Natural killer cell treated with Interleukin-12 subunit alpha and Interleukin-12 subunit beta and Interleukin-15 and Interleukin-18, amount 100 ng/mL, for 72 hours (primary cell): ENCODE data around the gene CAMK1D. TPM values are rescaled to one million over a fixed set of nuclear protein-coding genes. Genes with fewer than 3 reads are reported as not detected.
A peak's percentile ranks its signal among the peaks of the same experiment; 100 is the strongest.
"Not testable (repeated sequence)": the region's sequence is repeated elsewhere in the genome, so short reads cannot be mapped to it uniquely, and the experiment has no call there.

Experiments
- ATAC-seq, 2 donors: fragments of 150-1000 bp; cut with Tn5 transposase in 1 of 2; sonication (Bioruptor Pico), chemical (Tn5 transposase) in 1 of 2; 2 replicates each; pipeline ENCODE4 v1.10.0; 2021
- DNase-seq: peaks from one replicate; pipeline ENCODE4 v3.0.0; 2022; ENCODE audit warnings: low spot score
- H3K27ac Mint-ChIP-seq, 2 donors: 1 replicate in 1 of 2; 2 replicates in 1 of 2; pipeline ENCODE4 v1.8.0; 2022; ENCODE audit warnings: mixed read lengths in 2 of 2, mild to moderate bottlenecking in 1 of 2, moderate library complexity in 1 of 2
- H3K27me3 Mint-ChIP-seq, 2 donors: 1 replicate in 1 of 2; 2 replicates in 1 of 2; pipeline ENCODE4 v1.8.0; 2022; ENCODE audit warnings: mixed read lengths in 2 of 2
- H3K36me3 Mint-ChIP-seq: one replicate; pipeline ENCODE4 v1.8.0; 2022; ENCODE audit warnings: mixed read lengths
- H3K4me1 Mint-ChIP-seq, 2 donors: 1 replicate in 1 of 2; 2 replicates in 1 of 2; pipeline ENCODE4 v1.8.0; 2022; ENCODE audit warnings: low read depth in 2 of 2, mixed read lengths in 2 of 2, mild to moderate bottlenecking in 1 of 2
- H3K4me3 Mint-ChIP-seq: one replicate; pipeline ENCODE4 v1.8.0; 2022; ENCODE audit warnings: mixed read lengths
- H3K9me3 Mint-ChIP-seq: 2 replicates; pipeline ENCODE4 v1.8.0; 2022; ENCODE audit warnings: mixed read lengths
- total RNA-seq, 2 donors: library from RNA; stranded (reverse); gene quantifications; one replicate each; pipeline ENCODE4 v1.2.3, GENCODE V29; 2022

Gene CAMK1D
- total RNA-seq, 2 donors from 2014 or later, result 16.3 to 36.9 TPM

DNA sequence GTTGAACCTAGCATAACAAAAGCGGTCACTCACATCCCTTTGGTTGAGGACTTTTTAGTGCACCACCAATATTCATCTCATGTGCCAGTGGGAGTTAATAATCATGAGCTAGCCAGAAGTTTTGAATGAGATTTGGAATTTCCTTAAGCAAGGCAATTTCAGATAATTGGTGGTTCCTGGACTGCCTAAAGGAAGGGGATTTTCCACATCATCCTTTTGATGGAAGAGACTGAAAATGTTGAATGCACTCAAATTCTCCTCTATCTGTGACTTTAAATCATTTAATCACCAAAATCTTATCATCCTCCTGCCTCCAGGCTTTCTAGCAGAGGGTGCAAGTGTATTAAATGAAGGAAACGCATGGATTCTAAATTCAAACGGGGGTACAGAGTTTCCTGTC, 391.5 kb downstream of the CAMK1D start:
- ATAC-seq (no peak), DNase-seq (no peak)
- no peak overlapping the region for H3K4me3 Mint-ChIP-seq
- H3K27ac Mint-ChIP-seq, result no peak overlapping the region
- H3K27me3 Mint-ChIP-seq, result no peaks in the 10 kb centered on the region
- H3K9me3 Mint-ChIP-seq, result no peaks in the 10 kb centered on the region
- peaks cover 0 to 5% of the 10 kb centered on the region in 2 donors for H3K4me1 Mint-ChIP-seq
- no peaks in the 10 kb centered on the region for H3K36me3 Mint-ChIP-seq

DNA sequence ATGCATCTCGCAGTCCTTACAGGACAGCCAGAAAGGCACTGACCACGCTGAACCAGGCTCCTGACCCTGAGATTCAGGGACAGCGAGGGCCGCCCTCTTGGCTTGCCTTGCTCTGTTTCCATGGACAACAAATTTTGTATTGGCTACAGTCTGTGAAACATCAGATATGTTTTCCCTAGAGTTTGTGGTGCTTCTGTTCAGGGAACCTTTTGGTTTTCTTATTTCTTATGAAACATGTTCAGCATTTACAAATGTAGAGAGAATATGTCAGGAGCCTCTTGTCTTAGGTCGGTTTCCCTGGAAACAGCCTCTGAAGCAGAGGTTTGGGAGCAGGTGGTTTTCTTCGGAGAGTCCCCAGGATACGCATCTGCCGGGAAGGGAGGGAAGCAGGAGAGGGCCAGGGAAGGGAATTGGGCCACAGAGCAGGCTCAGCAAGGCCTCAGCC, 392.0 kb downstream of the CAMK1D start:
- no peak overlapping the region for H3K4me3 Mint-ChIP-seq
- no peaks in the 10 kb centered on the region for H3K36me3 Mint-ChIP-seq
- peaks cover 0 to 6% of the 10 kb centered on the region in 2 donors for H3K4me1 Mint-ChIP-seq
- ATAC-seq (no peak), DNase-seq (no peak)
- no peaks in the 10 kb centered on the region for H3K27me3 Mint-ChIP-seq
- no peaks in the 10 kb centered on the region for H3K9me3 Mint-ChIP-seq
- no peak overlapping the region for H3K27ac Mint-ChIP-seq

- H3K4me3 Mint-ChIP-seq, result no peak overlapping the region
- no peak for DNase-seq
- H3K9me3 Mint-ChIP-seq, result no peaks in the 10 kb centered on the region
- H3K27me3 Mint-ChIP-seq, result no peaks in the 10 kb centered on the region
- H3K4me1 Mint-ChIP-seq, result peaks cover 0 to 6% of the 10 kb centered on the region in 2 donors
- no peaks in the 10 kb centered on the region for H3K36me3 Mint-ChIP-seq
- H3K27ac Mint-ChIP-seq, result peak overlapping the region in 1 of 2 donors; percentile 1
- ATAC-seq, result no peak
These were observed 393.4 kb downstream of the CAMK1D start for GRCh38 chr10:12742771-12743170.

DNA sequence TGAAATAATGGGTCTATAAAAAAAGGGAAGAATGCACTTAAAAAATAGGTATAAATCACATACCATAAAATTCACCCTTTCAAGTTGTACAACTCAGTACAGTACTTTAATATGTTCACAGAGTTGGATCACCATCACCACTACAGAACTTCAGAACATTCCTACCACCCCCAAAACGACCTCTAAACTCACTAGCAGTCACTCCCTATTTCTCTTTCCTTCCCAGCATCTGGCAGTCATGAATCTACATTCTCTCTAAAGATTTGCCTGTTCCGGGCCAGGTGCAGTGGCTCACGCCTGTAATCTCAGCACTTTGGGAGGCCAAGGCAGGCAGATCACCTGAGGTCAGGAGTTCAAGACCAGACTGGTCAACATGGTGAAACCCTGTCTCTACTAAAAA, 394.1 kb downstream of the CAMK1D start:
- H3K36me3 Mint-ChIP-seq, H3K4me3 Mint-ChIP-seq, DNase-seq, ATAC-seq, H3K9me3 Mint-ChIP-seq, H3K27me3 Mint-ChIP-seq, H3K27ac Mint-ChIP-seq, H3K4me1 Mint-ChIP-seq: not testable (repeated sequence)

DNA sequence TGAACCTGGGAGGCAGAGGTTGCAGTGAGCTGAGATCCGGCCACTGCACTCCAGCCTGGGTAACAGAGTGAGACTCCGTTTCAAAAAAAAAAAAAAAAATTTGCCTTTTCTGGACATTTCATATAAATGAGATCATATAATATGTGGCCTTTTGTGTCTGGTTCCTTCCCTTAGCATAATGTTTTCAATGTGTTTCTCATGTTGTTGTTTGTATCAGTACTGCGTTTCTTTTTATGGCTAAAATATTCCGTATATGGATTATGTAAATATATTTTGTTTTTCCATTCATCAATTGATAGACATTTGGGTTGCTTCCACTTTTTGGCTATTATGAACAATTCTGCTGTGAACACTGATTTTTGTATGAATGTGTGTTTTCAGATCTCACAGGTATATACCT, 394.6 kb downstream of the CAMK1D start:
- Mint-ChIP-seq H3K36me3 (no peaks in the 10 kb centered on the region), H3K27ac (no peak overlapping the region), H3K4me3 (no peak overlapping the region), H3K9me3 (no peaks in the 10 kb centered on the region), H3K27me3 (no peaks in the 10 kb centered on the region), H3K4me1 (peaks cover 0 to 6% of the 10 kb centered on the region in 2 donors)
- no peak for DNase-seq
- no peak for ATAC-seq

- ATAC-seq (no peak), DNase-seq (no peak)
- no peak overlapping the region for H3K4me3 Mint-ChIP-seq
- H3K27ac Mint-ChIP-seq, result peak overlapping the region in 1 of 2 donors; percentile 35
- H3K9me3 Mint-ChIP-seq, result no peaks in the 10 kb centered on the region
- no peaks in the 10 kb centered on the region for H3K27me3 Mint-ChIP-seq
- no peaks in the 10 kb centered on the region for H3K36me3 Mint-ChIP-seq
- peaks cover 0 to 4% of the 10 kb centered on the region in 2 donors for H3K4me1 Mint-ChIP-seq
These were observed 398.8 kb downstream of the CAMK1D start for GRCh38 chr10:12748186-12748585.

- Mint-ChIP-seq H3K27me3 (no peaks in the 10 kb centered on the region), H3K4me1 (peaks cover 0 to 4% of the 10 kb centered on the region in 2 donors), H3K9me3 (no peaks in the 10 kb centered on the region), H3K27ac (no peak overlapping the region), H3K36me3 (no peaks in the 10 kb centered on the region), H3K4me3 (no peak overlapping the region)
- no peak for ATAC-seq
- DNase-seq, result no peak
These were observed 400.6 kb downstream of the CAMK1D start for GRCh38 chr10:12749760-12750478.

GRCh38 chr10:12750526-12751201, 401.3 kb downstream of the CAMK1D start:
- peaks cover 0 to 4% of the 10 kb centered on the region in 2 donors for H3K4me1 Mint-ChIP-seq
- DNase-seq (no peak), ATAC-seq (no peak)
- H3K36me3 Mint-ChIP-seq, result no peaks in the 10 kb centered on the region
- H3K4me3 Mint-ChIP-seq, result no peak overlapping the region
- H3K9me3 Mint-ChIP-seq, result no peaks in the 10 kb centered on the region
- no peaks in the 10 kb centered on the region for H3K27me3 Mint-ChIP-seq
- no peak overlapping the region for H3K27ac Mint-ChIP-seq

DNA sequence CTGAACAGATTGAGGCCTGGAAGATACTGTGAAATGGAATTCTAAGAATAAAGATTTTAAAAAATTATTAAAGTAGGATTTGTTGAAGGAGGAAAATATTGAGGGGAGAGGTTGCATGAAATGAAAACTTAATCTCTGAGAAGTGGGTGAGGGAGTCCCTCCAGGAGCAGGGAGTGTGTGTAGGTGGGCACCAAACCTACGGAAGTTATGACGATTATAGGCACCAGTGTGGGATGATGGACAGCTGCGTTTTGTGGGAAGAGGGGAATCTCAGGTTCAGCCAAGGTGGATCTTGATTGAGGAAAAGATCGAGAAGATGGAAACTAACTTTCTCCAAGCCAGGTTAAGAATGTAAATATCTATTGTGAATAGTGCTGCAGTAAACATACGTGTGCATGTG, 405.7 kb downstream of the CAMK1D start:
- H3K36me3 Mint-ChIP-seq, result no peaks in the 10 kb centered on the region
- H3K27me3 Mint-ChIP-seq, result no peaks in the 10 kb centered on the region
- no peak overlapping the region for H3K27ac Mint-ChIP-seq
- no peak for ATAC-seq
- H3K9me3 Mint-ChIP-seq, result no peaks in the 10 kb centered on the region
- peaks cover 0 to 7% of the 10 kb centered on the region in 2 donors for H3K4me1 Mint-ChIP-seq
- DNase-seq, result no peak
- H3K4me3 Mint-ChIP-seq, result no peak overlapping the region

- Mint-ChIP-seq H3K9me3 (no peaks in the 10 kb centered on the region), H3K27ac (no peak overlapping the region), H3K4me1 (peaks cover 0 to 7% of the 10 kb centered on the region in 2 donors), H3K27me3 (no peaks in the 10 kb centered on the region), H3K36me3 (no peaks in the 10 kb centered on the region), H3K4me3 (no peak overlapping the region)
- ATAC-seq, result no peak
- no peak for DNase-seq
These were observed 408.0 kb downstream of the CAMK1D start for GRCh38 chr10:12757351-12757750.

GRCh38 chr10:12758271-12758670, 408.9 kb downstream of the CAMK1D start:
- H3K27ac Mint-ChIP-seq, result peak overlapping the region in 1 of 2 donors; percentile 20
- peaks cover 0 to 7% of the 10 kb centered on the region in 2 donors for H3K4me1 Mint-ChIP-seq
- no peaks in the 10 kb centered on the region for H3K9me3 Mint-ChIP-seq
- ATAC-seq (no peak), DNase-seq (no peak)
- H3K4me3 Mint-ChIP-seq, result no peak overlapping the region
- H3K27me3 Mint-ChIP-seq, result no peaks in the 10 kb centered on the region
- no peaks in the 10 kb centered on the region for H3K36me3 Mint-ChIP-seq

DNA sequence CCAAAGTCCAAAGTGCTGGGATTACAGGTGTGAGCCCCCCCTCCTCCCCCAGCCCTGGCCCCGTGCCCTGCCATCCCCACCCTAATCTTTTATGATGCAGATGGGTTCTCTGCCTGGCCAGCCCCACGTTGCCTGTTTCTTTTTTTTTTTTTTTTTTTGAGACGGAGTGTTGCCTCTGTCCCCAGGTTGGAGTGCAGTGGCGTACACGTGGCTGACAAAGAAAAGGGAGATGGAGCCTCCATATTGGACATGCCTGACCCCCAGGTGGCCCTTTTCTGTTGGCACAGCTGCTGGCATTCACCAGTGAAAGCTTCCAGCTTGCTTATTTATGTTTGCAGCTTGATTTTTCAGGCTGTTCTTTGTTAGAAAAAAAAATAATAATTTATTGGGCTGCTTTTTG, 416.9 kb downstream of the CAMK1D start:
- H3K27me3 Mint-ChIP-seq, result no peaks in the 10 kb centered on the region
- no peak overlapping the region for H3K27ac Mint-ChIP-seq
- H3K4me3 Mint-ChIP-seq, result no peak overlapping the region
- no peaks in the 10 kb centered on the region for H3K9me3 Mint-ChIP-seq
- DNase-seq (no peak), ATAC-seq (no peak)
- peaks cover 4% of the 10 kb centered on the region for H3K36me3 Mint-ChIP-seq
- peaks cover 0 to under 1% of the 10 kb centered on the region in 2 donors for H3K4me1 Mint-ChIP-seq

DNA sequence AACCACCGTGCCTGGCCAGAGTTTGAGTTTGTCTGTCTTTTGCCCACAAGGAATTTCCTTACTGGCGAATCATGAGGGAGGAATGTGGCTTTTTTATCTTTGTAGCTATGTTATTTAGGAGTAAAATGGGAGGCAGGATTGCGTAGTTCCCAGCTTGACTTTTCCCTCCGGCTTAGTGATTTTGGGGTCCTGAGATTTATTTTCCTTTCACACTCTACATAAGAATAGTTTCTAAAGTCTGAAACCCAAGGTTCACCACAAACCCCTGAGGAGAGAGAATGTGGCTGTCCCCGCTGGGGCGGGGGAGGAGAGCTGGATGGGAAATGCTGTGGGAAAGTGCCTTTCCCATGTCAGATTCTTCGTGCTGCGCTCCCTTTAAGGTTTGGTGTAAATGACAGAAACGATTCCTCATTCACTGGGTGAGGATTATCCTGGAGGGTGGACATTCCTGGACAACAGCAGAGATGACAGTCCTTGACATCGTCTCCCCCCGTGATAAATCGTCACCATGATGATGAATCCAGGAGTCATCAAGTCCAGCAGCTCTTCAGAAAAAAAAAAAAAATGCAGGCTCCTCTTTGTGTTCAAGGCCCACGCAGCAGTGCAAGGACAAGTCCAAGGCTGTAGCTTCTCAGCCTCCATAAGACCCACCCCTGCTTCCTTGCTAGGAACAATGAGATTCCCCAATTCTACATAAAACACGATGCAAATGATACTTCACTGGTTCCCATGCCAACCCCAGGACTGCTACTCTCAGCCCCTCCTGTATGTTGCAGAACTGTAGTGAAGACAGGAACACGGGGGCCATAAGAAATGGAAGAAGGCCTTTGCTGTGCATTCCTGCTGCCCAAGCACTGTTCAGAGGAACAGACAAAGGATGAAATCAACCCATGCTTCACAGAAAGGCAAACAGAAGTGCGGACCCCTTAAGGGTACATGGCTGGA, 419.1 kb downstream of the CAMK1D start:
- no peaks in the 10 kb centered on the region for H3K27me3 Mint-ChIP-seq
- no peak for DNase-seq
- H3K9me3 Mint-ChIP-seq, result no peaks in the 10 kb centered on the region
- no peak overlapping the region for H3K27ac Mint-ChIP-seq
- H3K4me1 Mint-ChIP-seq, result peaks cover 0 to 3% of the 10 kb centered on the region in 2 donors
- H3K4me3 Mint-ChIP-seq, result no peak overlapping the region
- ATAC-seq, result no peak
- peaks cover 4% of the 10 kb centered on the region for H3K36me3 Mint-ChIP-seq
